Activated B cell treated with CpG ODN at 0.5 μM for 24 hours (primary cell): ENCODE measurements around the gene FBRS. TPM values are rescaled to one million over a fixed set of nuclear protein-coding genes. Genes with fewer than 3 reads are reported as not detected.
A peak's percentile ranks its signal among the peaks of the same experiment; 100 is the strongest.

Experiments used
- ATAC-seq: fragments of 200-7000 bp; cut with Tn5 transposase; one replicate; pipeline ENCODE4 v1.10.0; 2021; ENCODE audit warnings: low read depth, mild to moderate bottlenecking, moderate library complexity
- CTCF ChIA-PET: fragments of 350-600 bp; sonication (Branson Sonifier 250); formaldehyde crosslinking; loops from one replicate; lab custom pipeline; 2021; ENCODE audit warnings: antibody characterized with exemption; lab: Charles Lee
- POLR2A ChIA-PET: fragments of 350-600 bp; sonication (Branson Sonifier 250); formaldehyde crosslinking; loops from one replicate; lab custom pipeline; 2021; ENCODE audit warnings: antibody characterized with exemption; lab: Charles Lee
- DNase-seq: peaks from one replicate; pipeline ENCODE4 v3.0.0; 2022
- H3K27ac Mint-ChIP-seq: one replicate; pipeline ENCODE4 v1.8.0; 2020; ENCODE audit warnings: mixed read lengths
- H3K27me3 Mint-ChIP-seq: one replicate; pipeline ENCODE4 v1.8.0; 2021; ENCODE audit warnings: mixed read lengths
- H3K36me3 Mint-ChIP-seq: one replicate; pipeline ENCODE4 v1.8.0; 2021; ENCODE audit warnings: low read depth, mixed read lengths
- H3K4me1 Mint-ChIP-seq: one replicate; pipeline ENCODE4 v1.8.0; 2021; ENCODE audit warnings: mixed read lengths
- H3K4me3 Mint-ChIP-seq: one replicate; pipeline ENCODE4 v1.8.0; 2020; ENCODE audit warnings: mild to moderate bottlenecking, mixed read lengths
- H3K9me3 Mint-ChIP-seq: one replicate; pipeline ENCODE4 v1.8.0; 2020; ENCODE audit warnings: mixed read lengths
- intact Hi-C: fragments of 100-400 bp; cut with micrococcal nuclease; formaldehyde crosslinking; loops from one replicate; pipeline ENCODE4 v1.15.1; 2024
- total RNA-seq: library from RNA; stranded (reverse); gene quantifications from 2 replicates; pipeline ENCODE4 v1.2.3, GENCODE V29; 2022
- TF ChIP-seq, protein P1 (sequence below): fragments of 200-600 bp; IDR thresholded peaks from one replicate; pipeline ENCODE4 v1.8.0; 2022; ENCODE audit warnings: antibody characterized with exemption, mild to moderate bottlenecking

FBRS gene
- total RNA-seq, 1 donor from 2014 or later: 204 TPM

DNA sequence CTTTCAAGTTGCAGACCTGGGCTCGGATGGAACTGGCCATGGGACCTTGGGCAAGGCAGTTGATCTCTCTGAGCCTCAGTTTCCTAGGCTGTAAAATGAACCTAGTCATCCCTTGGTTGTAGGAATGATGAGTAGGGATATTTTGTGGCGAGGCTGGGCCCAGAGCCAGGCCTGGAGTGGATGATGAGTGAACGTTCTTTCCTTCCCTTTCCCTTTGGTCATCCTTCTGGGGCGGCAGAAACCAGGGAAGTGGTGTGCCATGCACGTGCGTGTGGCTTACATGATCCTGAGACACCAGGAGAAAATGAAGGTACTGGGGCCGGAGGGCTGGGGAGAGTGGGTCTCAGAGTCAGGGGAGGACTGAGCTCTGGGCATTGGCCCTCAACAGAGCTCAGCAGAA is 8.4 kb downstream of the FBRS start:
- POLR2A ChIA-PET: interaction anchor here (1.1 to 1.4 kb wide), 3 partner anchors 8 to 109 kb away, joined by 3 to 6 read pairs (median 3); partner anchors contain the start of gene FBRS

DNA sequence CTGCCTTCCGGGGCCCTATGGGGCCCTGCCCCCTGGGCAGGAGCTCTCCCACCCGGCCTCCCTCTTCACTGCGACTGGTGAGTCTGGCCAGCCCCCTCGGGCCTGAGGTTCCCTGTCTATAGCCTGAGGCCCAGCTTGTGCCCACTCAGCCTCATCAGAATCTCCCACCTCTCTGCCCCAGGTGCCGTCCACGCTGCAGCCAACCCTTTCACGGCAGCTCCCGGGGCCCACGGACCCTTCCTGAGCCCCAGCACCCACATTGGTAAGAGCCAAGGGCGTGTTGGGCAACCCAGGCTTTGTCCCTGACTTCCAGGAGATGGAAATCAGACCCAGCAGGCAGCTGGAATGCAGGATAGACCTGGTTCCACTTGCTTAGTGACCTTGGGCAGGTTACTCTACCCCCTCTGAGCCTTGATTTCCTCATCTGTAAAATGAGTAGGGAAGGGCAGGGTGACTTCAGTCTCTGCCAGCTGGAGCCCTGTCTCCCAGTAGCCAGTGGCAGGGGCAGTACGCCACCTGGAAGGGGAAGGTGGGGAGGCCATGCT is 9.2 kb downstream of the FBRS start:
- ATAC-seq (no peak), DNase-seq (no peak)
- intact Hi-C loops: no loop called here
- POLR2A ChIA-PET: interaction anchor here (1.1 to 1.4 kb wide), 2 partner anchors 9 to 30 kb away, joined by 3 to 6 read pairs; partner anchors contain the start of gene FBRS
- Mint-ChIP-seq H3K36me3 (peaks cover 75% of the 10 kb centered on the region), H3K4me3 (no peak overlapping the region), H3K9me3 (no peaks in the 10 kb centered on the region), H3K27me3 (no peaks in the 10 kb centered on the region), H3K4me1 (peaks cover 13% of the 10 kb centered on the region), H3K27ac (peak overlapping the region; percentile 7)
- CTCF ChIA-PET: no interaction called here
- TF ChIP-seq, protein P1, sequence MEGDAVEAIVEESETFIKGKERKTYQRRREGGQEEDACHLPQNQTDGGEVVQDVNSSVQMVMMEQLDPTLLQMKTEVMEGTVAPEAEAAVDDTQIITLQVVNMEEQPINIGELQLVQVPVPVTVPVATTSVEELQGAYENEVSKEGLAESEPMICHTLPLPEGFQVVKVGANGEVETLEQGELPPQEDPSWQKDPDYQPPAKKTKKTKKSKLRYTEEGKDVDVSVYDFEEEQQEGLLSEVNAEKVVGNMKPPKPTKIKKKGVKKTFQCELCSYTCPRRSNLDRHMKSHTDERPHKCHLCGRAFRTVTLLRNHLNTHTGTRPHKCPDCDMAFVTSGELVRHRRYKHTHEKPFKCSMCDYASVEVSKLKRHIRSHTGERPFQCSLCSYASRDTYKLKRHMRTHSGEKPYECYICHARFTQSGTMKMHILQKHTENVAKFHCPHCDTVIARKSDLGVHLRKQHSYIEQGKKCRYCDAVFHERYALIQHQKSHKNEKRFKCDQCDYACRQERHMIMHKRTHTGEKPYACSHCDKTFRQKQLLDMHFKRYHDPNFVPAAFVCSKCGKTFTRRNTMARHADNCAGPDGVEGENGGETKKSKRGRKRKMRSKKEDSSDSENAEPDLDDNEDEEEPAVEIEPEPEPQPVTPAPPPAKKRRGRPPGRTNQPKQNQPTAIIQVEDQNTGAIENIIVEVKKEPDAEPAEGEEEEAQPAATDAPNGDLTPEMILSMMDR: no peak

More for the DNA sequence above, 8.4 kb downstream of the FBRS start:
- no peak for DNase-seq
- Mint-ChIP-seq H3K36me3 (peaks cover 80% of the 10 kb centered on the region), H3K9me3 (no peaks in the 10 kb centered on the region), H3K4me1 (peaks cover 19% of the 10 kb centered on the region), H3K27me3 (no peaks in the 10 kb centered on the region), H3K27ac (no peak overlapping the region), H3K4me3 (no peak overlapping the region)
- CTCF ChIA-PET: no interaction called here
- intact Hi-C loops: no loop called here
- TF ChIP-seq, protein P1: no peak
- ATAC-seq: no peak

DNA sequence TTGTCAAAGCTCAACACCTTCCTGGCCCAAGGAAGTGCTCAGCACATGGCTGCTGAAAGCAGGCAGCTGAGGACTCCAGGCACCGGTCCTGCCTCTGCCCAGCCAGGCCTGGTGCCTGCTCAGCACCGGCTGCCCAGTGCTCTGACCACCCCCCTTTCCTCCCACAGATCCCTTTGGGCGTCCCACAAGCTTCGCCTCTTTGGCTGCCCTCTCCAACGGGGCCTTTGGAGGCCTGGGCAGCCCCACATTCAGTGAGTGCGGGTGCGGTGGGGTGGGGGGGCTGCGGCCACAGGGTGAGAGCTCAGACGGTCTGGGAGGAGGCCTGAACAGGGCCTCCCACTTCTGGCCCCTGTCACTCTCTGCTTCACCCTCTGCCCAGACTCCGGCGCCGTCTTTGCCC is 10.2 kb downstream of the FBRS start:
- Mint-ChIP-seq H3K4me1 (peaks cover 5% of the 10 kb centered on the region), H3K27me3 (no peaks in the 10 kb centered on the region), H3K36me3 (peaks cover 66% of the 10 kb centered on the region), H3K4me3 (no peak overlapping the region), H3K27ac (peak overlapping the region; percentile 7), H3K9me3 (no peaks in the 10 kb centered on the region)
- ChIA-PET POLR2A (interaction anchor here (0.9 kb wide), 1 partner anchor 8 kb away, joined by 4 read pairs; no protein-coding TSS in a partner anchor), CTCF (no interaction called here)
- DNase-seq (no peak), ATAC-seq (no peak)
- TF ChIP-seq, protein P1: no peak
- intact Hi-C loops: no loop called here

DNA sequence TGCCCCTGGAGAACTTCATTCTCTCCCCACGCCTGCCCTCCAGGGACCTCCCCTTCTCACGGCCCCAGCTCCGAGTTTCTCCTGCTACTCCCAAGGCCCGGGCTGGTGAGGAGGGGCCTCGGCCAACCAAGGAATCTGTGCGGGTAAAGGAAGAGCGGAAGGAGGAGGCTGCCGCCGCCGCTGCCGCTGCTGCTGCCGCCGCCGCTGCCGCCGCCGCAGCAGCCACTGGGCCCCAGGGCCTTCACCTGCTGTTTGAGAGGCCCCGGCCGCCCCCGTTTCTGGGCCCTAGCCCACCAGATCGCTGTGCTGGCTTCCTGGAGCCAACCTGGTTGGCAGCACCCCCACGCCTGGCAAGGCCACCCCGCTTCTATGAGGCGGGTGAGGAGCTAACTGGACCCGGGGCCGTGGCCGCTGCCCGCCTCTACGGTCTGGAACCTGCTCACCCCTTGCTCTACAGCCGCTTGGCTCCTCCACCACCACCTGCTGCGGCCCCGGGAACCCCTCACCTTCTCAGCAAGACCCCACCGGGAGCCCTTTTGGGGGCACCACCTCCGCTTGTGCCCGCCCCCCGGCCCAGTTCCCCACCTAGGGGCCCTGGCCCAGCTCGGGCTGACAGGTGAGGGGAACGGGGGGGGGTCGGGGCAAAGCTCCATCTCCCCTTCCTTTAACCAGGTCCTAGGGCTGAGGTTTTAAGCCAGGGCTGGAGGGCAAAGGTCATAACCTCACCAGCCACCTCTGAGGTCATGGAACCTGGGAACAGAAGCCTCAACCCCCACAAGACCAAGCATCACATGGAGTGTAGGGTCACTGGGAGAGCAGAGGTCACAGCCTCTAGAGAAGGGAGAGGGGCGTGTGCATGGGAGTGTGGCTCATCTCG is 11.0 kb downstream of the FBRS start:
- intact Hi-C loops: no loop called here
- Mint-ChIP-seq H3K27ac (no peak overlapping the region), H3K9me3 (no peaks in the 10 kb centered on the region), H3K36me3 (peaks cover 60% of the 10 kb centered on the region), H3K4me1 (no peaks in the 10 kb centered on the region), H3K27me3 (no peaks in the 10 kb centered on the region), H3K4me3 (no peak overlapping the region)
- ATAC-seq (no peak), DNase-seq (no peak)
- POLR2A ChIA-PET: interaction anchor here (0.9 kb wide), 1 partner anchor 9 kb away, joined by 4 read pairs; no protein-coding TSS in a partner anchor
- TF ChIP-seq, protein P1: no peak
- CTCF ChIA-PET: no interaction called here
